Keratinocyte (primary cell): Measurements from ENCODE around the gene SLC44A5.

ENCODE experiments used
- EZH2 ChIP-seq: IDR thresholded peaks from one replicate; pipeline ENCODE4 v1.6.1; 2012; ENCODE audit warnings: inconsistent platforms, mild to moderate bottlenecking, low read length, moderate library complexity
- TF ChIP-seq, protein P1 (sequence below), 3 experiments: IDR thresholded peaks in 1 of 3; conservative IDR thresholded peaks in 1 of 3; optimal IDR thresholded peaks in 1 of 3; 2 replicates in 2 of 3; 3 replicates in 1 of 3; pipeline versions ENCODE3 to v1.5.1; 2011; ENCODE audit warnings: low read length in 3 of 3, mild to moderate bottlenecking in 3 of 3, moderate library complexity in 2 of 3, control low read depth in 1 of 3, inconsistent platforms in 1 of 3; ENCODE audit not compliant: insufficient read depth in 2 of 3; ENCODE audit errors: extremely low read depth in 1 of 3

DNA sequence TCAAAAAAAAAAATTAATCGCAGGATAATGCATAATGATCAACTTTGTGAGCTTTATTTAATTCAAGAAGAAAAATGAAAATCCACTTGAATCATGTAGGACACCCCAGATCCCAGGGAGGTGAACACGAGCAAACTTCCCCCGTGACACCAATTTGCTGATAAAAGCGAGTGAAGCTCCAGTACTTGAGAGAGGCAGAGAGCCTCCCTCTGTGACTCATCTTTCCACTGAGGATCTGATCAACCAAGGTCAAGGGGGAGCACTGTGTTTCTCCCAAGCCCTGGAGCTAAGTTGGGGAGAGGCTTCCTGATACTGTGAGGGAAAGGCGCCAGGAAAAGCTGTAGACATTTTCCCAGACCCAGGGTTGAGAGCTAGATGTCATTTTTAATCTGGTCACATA lies 160.9 kb downstream of the SLC44A5 start:
- TF ChIP-seq, protein P1, sequence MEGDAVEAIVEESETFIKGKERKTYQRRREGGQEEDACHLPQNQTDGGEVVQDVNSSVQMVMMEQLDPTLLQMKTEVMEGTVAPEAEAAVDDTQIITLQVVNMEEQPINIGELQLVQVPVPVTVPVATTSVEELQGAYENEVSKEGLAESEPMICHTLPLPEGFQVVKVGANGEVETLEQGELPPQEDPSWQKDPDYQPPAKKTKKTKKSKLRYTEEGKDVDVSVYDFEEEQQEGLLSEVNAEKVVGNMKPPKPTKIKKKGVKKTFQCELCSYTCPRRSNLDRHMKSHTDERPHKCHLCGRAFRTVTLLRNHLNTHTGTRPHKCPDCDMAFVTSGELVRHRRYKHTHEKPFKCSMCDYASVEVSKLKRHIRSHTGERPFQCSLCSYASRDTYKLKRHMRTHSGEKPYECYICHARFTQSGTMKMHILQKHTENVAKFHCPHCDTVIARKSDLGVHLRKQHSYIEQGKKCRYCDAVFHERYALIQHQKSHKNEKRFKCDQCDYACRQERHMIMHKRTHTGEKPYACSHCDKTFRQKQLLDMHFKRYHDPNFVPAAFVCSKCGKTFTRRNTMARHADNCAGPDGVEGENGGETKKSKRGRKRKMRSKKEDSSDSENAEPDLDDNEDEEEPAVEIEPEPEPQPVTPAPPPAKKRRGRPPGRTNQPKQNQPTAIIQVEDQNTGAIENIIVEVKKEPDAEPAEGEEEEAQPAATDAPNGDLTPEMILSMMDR (optimal IDR thresholded peaks at IDR 0.05 in 1 of 3, IDR thresholded peaks at IDR 0.05 in 1 of 3, conservative IDR thresholded peaks at IDR 0.05 in 1 of 3; ENCODE audit: extremely low read depth in 1 of 3, insufficient read depth in 2 of 3, low read length in 3 of 3): no peak
- TF ChIP-seq EZH2: no peak
